GM18502 (cell line): Measurements from ENCODE around the gene PALM3.
"Not testable (repeated sequence)": the region's sequence is repeated elsewhere in the genome, so short reads cannot be mapped to it uniquely, and the experiment has no call there.

ENCODE experiments used
- ATAC-seq: cut with Tn5 transposase; IDR thresholded peaks from one replicate; pipeline ENCODE4 v1.9.1; 2021; ENCODE audit warnings: mild to moderate bottlenecking; ENCODE audit not compliant: unreplicated experiment, poor library complexity

Gene PALM3

DNA sequence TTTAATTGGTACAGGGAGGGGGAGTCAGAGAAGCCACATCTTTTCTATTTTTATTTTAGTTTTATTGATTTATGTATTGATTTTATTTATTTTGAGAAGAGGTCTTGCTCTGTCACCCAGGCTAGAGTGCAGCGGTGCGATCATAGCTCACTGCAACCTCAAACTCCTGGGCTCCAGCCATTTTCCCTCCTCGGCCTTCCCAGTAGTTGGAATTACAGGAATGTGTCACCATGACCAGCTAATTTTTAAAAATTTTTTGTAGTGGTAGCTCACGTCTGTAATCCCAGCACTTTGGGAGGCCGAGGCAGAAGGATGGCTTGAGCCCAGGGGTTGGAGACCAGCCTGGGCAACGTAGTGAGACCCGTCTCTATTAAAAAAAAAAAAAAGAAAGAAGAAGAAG is 26.2 kb downstream of the PALM3 start:
- no peak for ATAC-seq

DNA sequence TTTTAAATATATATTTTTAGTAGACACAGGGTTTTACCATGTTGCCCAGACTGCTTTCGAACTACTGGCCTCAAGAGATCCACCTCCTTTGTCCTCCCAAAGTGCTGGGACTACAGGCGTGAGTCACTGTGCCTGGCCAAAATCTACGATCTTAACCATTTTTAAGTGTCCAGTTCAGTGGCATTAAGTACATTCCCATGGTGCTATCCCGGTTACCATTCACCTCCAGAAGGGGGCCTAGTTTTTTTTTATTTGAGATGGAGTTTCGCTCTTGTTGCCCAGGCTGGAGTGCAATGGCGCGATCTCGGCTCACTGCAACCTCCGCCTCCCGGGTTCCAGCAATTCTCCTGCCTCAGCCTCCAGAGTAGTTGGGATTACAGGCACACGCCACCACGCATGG is 26.7 kb downstream of the PALM3 start:
- not testable (repeated sequence) for ATAC-seq

GRCh38 chr19:14033946-14034345 is 27.9 kb downstream of the PALM3 start:
- no peak for ATAC-seq

GRCh38 chr19:14031719-14032480 is 30.0 kb downstream of the PALM3 start, which contains the start of gene IL27RA:
Gene IL27RA, plus strand, starts transcription at chr19:14031762. Its CDS starts 111 bp downstream, at chr19:14031873.
- peak; percentile 67 for ATAC-seq

GRCh38 chr19:14030997-14031718 is 30.7 kb downstream of the PALM3 start:
- no peak for ATAC-seq

DNA sequence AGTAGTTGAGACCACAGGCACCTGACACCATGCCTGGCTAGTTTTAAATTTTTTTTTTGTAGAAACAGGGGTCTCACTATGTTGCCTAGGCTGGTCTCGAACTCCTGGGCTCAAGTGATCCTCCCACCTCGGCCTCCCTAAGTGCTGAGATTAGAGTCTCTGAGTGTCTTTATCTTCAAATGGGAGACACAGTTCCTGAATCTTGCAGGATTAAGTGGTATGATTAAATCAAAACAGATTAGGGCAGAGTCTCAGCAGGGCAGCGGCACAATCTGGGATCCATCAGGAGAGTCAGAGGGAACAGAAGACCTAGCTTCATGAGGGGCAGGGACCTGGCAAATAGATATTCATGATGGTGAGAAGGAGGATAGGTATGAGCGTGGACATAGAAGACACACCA is 33.0 kb downstream of the PALM3 start:
- ATAC-seq: no peak

DNA sequence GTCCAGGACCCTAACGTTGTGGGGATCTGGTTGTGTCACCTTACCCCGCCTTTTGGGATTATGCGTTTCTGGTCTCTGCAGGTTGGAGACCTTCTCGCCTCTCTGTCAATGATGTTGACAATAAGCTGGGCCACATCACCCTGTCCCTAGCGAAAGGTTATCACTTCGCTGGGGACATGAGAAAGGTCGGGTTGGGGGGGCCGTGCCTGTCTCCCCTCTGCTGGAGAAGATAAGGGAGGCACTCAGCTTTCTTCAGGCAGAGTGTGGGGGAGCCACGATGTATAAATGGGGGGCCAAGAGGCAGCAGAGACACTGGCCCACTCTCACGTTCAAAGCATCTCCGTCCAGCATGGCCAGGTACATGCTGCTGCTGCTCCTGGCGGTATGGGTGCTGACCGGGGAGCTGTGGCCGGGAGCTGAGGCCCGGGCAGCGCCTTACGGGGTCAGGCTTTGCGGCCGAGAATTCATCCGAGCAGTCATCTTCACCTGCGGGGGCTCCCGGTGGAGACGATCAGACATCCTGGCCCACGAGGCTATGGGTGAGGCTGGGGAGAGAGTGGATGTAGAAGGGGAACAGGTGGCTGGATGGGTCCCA is 33.9 kb downstream of the PALM3 start, which contains the start of gene RLN3:
RLN3 (plus strand) TSS at position 293 of the 595 bp plus-strand sequence; CDS start at position 350, 57 bp downstream.
- no peak for ATAC-seq

DNA sequence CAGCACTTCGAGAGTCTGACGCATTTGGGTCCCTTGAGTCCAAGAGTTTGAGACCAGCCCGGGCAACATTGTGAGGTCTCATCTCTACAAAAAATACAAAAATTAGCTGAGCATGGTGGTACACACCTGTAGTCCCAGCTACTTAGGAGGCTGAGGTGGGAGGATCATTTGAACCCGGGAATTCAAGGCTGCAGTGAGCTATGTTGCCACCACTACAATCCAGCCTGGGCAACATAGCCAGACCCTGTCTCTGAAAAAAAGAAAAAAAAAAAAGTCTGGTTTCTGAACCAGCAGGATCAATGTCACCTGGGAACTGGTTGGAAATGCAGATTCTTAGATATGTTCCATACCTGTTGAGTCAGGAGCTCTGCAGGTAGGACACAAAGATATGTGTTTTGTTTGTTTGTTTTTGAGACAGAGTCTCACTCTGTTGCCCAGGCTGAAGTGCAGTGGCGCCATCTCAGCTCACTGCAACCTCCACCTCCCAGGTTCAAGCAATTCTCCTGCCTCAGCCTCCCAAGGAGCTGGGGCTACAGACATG is 35.2 kb downstream of the PALM3 start:
- ATAC-seq: not testable (repeated sequence)

GRCh38 chr19:14023404-14024235 is 38.3 kb downstream of the PALM3 start:
- ATAC-seq: no peak

GRCh38 chr19:14022469-14022868 is 39.4 kb downstream of the PALM3 start:
- ATAC-seq: no peak

DNA sequence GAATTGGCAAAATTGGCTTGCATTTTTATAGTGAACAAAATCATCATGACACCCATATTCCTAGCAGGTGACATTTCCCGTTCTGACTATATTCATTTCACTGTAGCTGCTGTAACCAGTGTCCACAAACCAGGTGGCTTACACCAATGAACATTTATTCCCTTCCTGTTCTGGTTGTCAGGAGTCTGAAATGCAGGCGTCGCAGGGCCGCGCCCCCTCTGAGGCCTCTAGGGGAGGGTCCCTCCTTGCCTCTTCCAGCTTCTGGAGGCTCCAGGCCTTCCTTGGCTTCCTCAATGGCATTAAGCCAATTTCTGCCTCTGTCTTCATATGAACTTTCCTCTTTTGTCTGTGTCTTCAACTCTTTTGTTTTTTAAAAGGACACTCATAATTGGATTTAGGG is 40.4 kb downstream of the PALM3 start:
- ATAC-seq: no peak

GRCh38 chr19:14019739-14020138 is 42.1 kb downstream of the PALM3 start:
- not testable (repeated sequence) for ATAC-seq

DNA sequence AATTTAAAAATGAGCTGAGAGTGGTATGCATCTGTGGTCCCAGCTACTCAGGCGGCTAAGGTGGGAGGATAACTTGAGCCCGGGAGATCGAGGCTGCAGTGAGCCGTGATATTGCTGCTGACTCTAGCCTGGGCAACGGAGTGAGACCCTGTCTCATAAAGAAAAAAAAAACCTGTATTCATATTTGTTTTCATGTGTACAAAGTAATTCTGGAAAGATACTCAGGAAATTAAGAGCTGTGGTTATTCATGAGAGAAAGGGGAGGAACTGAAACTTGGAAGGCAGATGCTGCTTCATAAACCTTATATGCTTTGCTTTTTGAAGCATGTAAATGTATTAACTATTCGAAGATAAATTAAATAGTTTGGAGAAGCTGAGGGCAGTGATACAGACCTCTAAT is 42.8 kb downstream of the PALM3 start:
- ATAC-seq: no peak

- ATAC-seq: peak; percentile 68
These were observed 46.3 kb downstream of the PALM3 start for GRCh38 chr19:14015524-14016035.

- no peak for ATAC-seq
These were observed 49.4 kb downstream of the PALM3 start for GRCh38 chr19:14012378-14012915.

DNA sequence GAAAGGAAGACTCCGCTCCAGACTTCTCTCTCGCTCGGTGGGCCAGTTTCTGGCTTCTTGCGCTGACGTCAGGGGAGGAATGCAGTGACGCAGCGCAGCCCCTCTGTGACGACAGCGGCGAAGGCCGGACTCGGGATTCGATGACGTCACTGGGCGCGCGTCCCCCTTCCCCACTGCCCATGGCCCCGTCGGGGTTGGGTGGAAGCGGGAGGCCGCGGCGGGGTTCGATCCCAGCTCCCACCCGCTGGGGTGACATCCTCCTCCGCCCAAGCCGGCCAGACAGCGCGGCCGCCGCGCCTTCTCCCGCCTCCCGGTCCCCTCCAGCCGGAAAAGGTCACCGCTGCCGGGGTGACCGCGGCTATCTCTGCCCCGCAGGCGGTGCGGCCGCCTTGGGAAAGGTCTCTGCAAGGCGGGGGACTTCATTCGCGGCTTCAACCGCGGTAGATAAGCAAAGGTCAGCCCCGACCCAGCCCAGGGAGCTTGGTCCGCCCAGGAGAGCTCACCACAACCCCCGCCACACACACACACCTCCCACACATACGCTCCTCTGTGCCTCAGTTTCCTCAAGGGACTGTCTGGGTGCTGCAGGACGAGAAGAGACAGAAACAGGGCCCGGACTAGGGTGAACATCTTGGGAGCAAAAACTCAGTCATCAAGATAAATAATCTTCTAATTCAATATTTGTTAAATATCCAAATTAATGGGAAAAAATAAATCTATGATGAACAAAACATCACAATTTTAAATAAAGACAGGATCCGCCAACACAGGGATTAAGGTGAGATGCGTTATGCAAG is 54.9 kb downstream of the PALM3 start:
- peak; percentile 52 for ATAC-seq

GRCh38 chr19:14006085-14006765 is 55.7 kb downstream of the PALM3 start, which contains the start of gene RFX1:
Gene RFX1, minus strand, starts transcription at chr19:14006320. Its CDS starts 12,477 bp downstream, at chr19:13993843.
- ATAC-seq: peak; percentile 77
